ENCODE results near the gene PRPF8. TPM values are rescaled to one million over a fixed set of nuclear protein-coding genes. Genes with fewer than 3 reads are reported as not detected.

The PRPF8 gene
- total and polyA plus RNA-seq, 2 of the 13 experiments (the other 11 are each of a cell fraction or from before 2014, with no cell fraction given) = 112 to 179 TPM

- TF ChIP-seq MTERF4 (CRISPR knock-in tag; IDR thresholded peaks at IDR 0.05) (0 out of 2 replicates have a peak, but pooled peaks have one; percentile 45), NR0B2 (CRISPR knock-in tag; IDR thresholded peaks at IDR 0.05) (no peak), ZNF784 (CRISPR knock-in tag; IDR thresholded peaks at IDR 0.05; ENCODE audit: borderline replicate concordance) (no peak), LCORL (IDR thresholded peaks at IDR 0.05) (no peak), LCORL (CRISPR knock-in tag; IDR thresholded peaks at IDR 0.05) (peak; percentile 75; the same call in 1 of the 2 replicates), DNMT1 (CRISPR knock-in tag; IDR thresholded peaks at IDR 0.05) (no peak), ZNF614 (CRISPR knock-in tag; IDR thresholded peaks at IDR 0.05; ENCODE audit: borderline replicate concordance) (no peak), ZSCAN25 (CRISPR knock-in tag; IDR thresholded peaks at IDR 0.05) (0 out of 2 replicates have a peak, but pooled peaks have one; percentile 39), SP140L (CRISPR knock-in tag; IDR thresholded peaks at IDR 0.05; ENCODE audit: borderline replicate concordance) (no peak), CREM (IDR thresholded peaks at IDR 0.05) (no peak), CREM (CRISPR knock-in tag; IDR thresholded peaks at IDR 0.05) (no peak), ZNF326 (CRISPR knock-in tag; IDR thresholded peaks at IDR 0.05; ENCODE audit: borderline replicate concordance) (no peak), WIZ (CRISPR knock-in tag; IDR thresholded peaks at IDR 0.05) (no peak)
- TF ChIP-seq, protein P1, sequence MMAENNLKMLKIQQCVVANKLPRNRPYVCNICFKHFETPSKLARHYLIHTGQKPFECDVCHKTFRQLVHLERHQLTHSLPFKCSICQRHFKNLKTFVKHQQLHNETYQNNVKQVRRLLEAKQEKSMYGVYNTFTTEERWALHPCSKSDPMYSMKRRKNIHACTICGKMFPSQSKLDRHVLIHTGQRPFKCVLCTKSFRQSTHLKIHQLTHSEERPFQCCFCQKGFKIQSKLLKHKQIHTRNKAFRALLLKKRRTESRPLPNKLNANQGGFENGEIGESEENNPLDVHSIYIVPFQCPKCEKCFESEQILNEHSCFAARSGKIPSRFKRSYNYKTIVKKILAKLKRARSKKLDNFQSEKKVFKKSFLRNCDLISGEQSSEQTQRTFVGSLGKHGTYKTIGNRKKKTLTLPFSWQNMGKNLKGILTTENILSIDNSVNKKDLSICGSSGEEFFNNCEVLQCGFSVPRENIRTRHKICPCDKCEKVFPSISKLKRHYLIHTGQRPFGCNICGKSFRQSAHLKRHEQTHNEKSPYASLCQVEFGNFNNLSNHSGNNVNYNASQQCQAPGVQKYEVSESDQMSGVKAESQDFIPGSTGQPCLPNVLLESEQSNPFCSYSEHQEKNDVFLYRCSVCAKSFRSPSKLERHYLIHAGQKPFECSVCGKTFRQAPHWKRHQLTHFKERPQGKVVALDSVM (CRISPR knock-in tag; IDR thresholded peaks at IDR 0.05) = no peak
- TF ChIP-seq, protein P2, sequence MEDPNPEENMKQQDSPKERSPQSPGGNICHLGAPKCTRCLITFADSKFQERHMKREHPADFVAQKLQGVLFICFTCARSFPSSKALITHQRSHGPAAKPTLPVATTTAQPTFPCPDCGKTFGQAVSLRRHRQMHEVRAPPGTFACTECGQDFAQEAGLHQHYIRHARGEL (CRISPR knock-in tag; IDR thresholded peaks at IDR 0.05) = no peak
- TF ChIP-seq, protein P3, sequence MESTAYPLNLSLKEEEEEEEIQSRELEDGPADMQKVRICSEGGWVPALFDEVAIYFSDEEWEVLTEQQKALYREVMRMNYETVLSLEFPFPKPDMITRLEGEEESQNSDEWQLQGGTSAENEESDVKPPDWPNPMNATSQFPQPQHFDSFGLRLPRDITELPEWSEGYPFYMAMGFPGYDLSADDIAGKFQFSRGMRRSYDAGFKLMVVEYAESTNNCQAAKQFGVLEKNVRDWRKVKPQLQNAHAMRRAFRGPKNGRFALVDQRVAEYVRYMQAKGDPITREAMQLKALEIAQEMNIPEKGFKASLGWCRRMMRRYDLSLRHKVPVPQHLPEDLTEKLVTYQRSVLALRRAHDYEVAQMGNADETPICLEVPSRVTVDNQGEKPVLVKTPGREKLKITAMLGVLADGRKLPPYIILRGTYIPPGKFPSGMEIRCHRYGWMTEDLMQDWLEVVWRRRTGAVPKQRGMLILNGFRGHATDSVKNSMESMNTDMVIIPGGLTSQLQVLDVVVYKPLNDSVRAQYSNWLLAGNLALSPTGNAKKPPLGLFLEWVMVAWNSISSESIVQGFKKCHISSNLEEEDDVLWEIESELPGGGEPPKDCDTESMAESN (CRISPR knock-in tag; conservative IDR thresholded peaks at IDR 0.05) = no peak
Measured at GRCh38 chr17:1621273-1621954, 63.3 kb downstream of the PRPF8 start (continued).
